ENCODE measurements around the gene SRSF4. TPM values are rescaled to one million over a fixed set of nuclear protein-coding genes. Genes with fewer than 3 reads are reported as not detected.

The SRSF4 gene
- total and polyA plus RNA-seq, 2 of the 8 experiments (the other 6 are each of a cell fraction or from before 2014, with no cell fraction given): 34.9 to 86.5 TPM

GRCh38 chr1:29195881-29196291 is 14.2 kb upstream of the SRSF4 start:
- Histone ChIP-seq H4K91ac (replicated peaks; ENCODE audit: insufficient read length, low read length) (no peak overlapping the region), H2BK5ac (ENCODE audit: low read depth, low read length) (no peak overlapping the region), H3K4me3 (ENCODE audit: extremely low read depth in 1 of 4, insufficient read depth in 2 of 4, low read depth in 3 of 4, low read length in 4 of 4) (no peak overlapping the region), H4K20me1 (replicated peaks in 1 of 2; ENCODE audit: control insufficient read depth in 1 of 2, insufficient read depth in 2 of 2, low read length in 2 of 2) (no peaks in the 10 kb centered on the region), H3K23me2 (ENCODE audit: low read depth, low read length) (no peaks in the 10 kb centered on the region), H2BK12ac (ENCODE audit: low read depth, low read length) (no peak overlapping the region), H3K79me2 (ENCODE audit: control insufficient read depth in 1 of 2, insufficient read depth in 2 of 2, low read length in 2 of 2) (no peaks in the 10 kb centered on the region), H3K79me1 (ENCODE audit: low read depth, low read length) (no peaks in the 10 kb centered on the region), H3K4me1 (replicated peaks in 1 of 4; ENCODE audit: control insufficient read depth in 3 of 4, insufficient read depth in 4 of 4, low read length in 3 of 4) (no peaks in the 10 kb centered on the region), H3K9ac (replicated peaks in 1 of 4; ENCODE audit: extremely low read depth in 1 of 4, low read depth in 3 of 4, low read length in 3 of 4) (no peak overlapping the region), H2BK20ac (ENCODE audit: low read length) (no peak overlapping the region), H2BK120ac (replicated peaks; ENCODE audit: low read depth, low read length) (no peak overlapping the region), H4K5ac (ENCODE audit: insufficient read length, low read depth, low read length) (no peak overlapping the region), H3K4me2 (ENCODE audit: insufficient read depth in 1 of 2, low read depth in 2 of 2, low read length in 2 of 2) (no peak overlapping the region), H3K4ac (replicated peaks; ENCODE audit: insufficient read length, low read depth, low read length) (no peak overlapping the region), H3K56ac (replicated peaks; ENCODE audit: insufficient read length, low read depth, low read length) (no peak overlapping the region), H4K8ac (ENCODE audit: extremely low read depth, insufficient read depth, low read length) (no peak overlapping the region; the same call in 1 of the 2 replicates), H3K27me3 (replicated peaks in 1 of 4; ENCODE audit: control insufficient read depth in 3 of 4, extremely low read depth in 1 of 4, insufficient read depth in 3 of 4, low read length in 3 of 4) (no peaks in the 10 kb centered on the region), H2AFZ (ENCODE audit: low read length) (no peak overlapping the region), H3K36me3 (ENCODE audit: control insufficient read depth in 2 of 4, insufficient read depth in 4 of 4, low read length in 3 of 4) (peaks cover 2 to 15% (median 12%) of the 10 kb centered on the region in 4 experiments; a peak in 4 of 8 replicates), H3K23ac (ENCODE audit: insufficient read length) (no peak overlapping the region), H2BK15ac (ENCODE audit: low read length) (no peak overlapping the region), H3K27ac (ENCODE audit: low read depth, low read length) (no peak overlapping the region), H3K14ac (ENCODE audit: insufficient read length) (no peak overlapping the region), H3K18ac (ENCODE audit: extremely low read depth, low read length) (no peak overlapping the region), H3K9me3 (ENCODE audit: insufficient read depth in 2 of 2, low read depth in 1 of 2, low read length in 1 of 2) (no peaks in the 10 kb centered on the region), H2AK5ac (ENCODE audit: low read depth, low read length) (no peak overlapping the region)
- ChIA-PET CTCF (ENCODE audit: partially characterized antibody) (interaction anchor here (0.6 to 2.7 kb wide), 7 partner anchors 10 to 300 kb away, joined by 3 to 29 read pairs (median 7); partner anchors contain the start of genes SRSF4 and TMEM200B), POLR2A (ENCODE audit: partially characterized antibody) (interaction anchor here (0.7 to 5.2 kb wide), 4 partner anchors 10 to 281 kb away, joined by 3 to 37 read pairs (median 16); partner anchors contain the start of genes EPB41 and SRSF4)
- no peak for DNase-seq (ENCODE audit: low read depth in 1 of 2, low spot score in 2 of 2)
- no peak for FAIRE-seq
- 95% methylated on average over 8 of the region's 8 CpGs; no CpG with 5 or more reads in 1 of the 2 experiments for WGBS, 2 experiments (ENCODE audit: extremely low coverage in 1 of 2, insufficient coverage in 1 of 2, insufficient read length in 1 of 2, insufficient replicate concordance in 2 of 2, low coverage in 1 of 2, low lambda C conversion rate in 2 of 2, missing lambda C conversion rate in 1 of 2)

Data from H1 (cell line).